ENCODE data around the gene BRCC3. TPM values are rescaled to one million over a fixed set of nuclear protein-coding genes. Genes with fewer than 3 reads are reported as not detected.

Gene BRCC3
- total RNA-seq, 2 experiments from 2014 or later = 12.6 to 12.8 TPM

DNA sequence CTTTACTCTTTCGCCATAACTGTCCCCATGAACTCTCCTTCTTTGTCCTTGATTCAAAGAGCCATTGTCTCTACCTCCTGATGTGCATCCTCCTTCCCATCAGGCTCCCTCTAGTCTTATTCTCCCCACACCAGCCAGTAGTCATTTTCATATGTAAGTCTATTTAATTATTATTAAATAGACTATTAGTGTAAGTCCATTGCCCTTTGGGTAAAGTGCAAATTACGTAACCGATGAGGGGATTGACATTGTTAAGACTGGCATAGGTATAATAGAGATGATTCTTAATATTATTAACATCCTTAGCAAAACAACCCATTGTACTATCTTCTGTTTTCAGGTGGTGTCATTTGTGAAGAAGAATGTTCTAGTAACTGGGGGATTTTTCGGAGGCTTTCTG lies 17.1 kb upstream of the BRCC3 start:
- DNase-seq = no peak
- H3K4me3 Mint-ChIP-seq = no peak overlapping the region
- H3K9me3 Mint-ChIP-seq = no peaks in the 10 kb centered on the region
- Histone ChIP-seq H3K9me3 (ENCODE audit: control insufficient read depth in 1 of 2, insufficient read depth in 1 of 2, low read length in 2 of 2) (no peaks in the 10 kb centered on the region), H3K27me3 (ENCODE audit: control insufficient read depth in 1 of 2, insufficient read depth in 2 of 2, low read length in 2 of 2) (no peaks in the 10 kb centered on the region), H3K4me1 (ENCODE audit: insufficient read depth, low read length) (peaks cover 14% of the 10 kb centered on the region), H3K4me3 (ENCODE audit: low read length) (no peak overlapping the region), H3K27ac (ENCODE audit: low read depth in 1 of 2, low read length in 2 of 2) (no peak overlapping the region), H3K36me3 (ENCODE audit: insufficient read depth, low read length) (peaks cover 17% of the 10 kb centered on the region)
- TF ChIP-seq, protein P1, sequence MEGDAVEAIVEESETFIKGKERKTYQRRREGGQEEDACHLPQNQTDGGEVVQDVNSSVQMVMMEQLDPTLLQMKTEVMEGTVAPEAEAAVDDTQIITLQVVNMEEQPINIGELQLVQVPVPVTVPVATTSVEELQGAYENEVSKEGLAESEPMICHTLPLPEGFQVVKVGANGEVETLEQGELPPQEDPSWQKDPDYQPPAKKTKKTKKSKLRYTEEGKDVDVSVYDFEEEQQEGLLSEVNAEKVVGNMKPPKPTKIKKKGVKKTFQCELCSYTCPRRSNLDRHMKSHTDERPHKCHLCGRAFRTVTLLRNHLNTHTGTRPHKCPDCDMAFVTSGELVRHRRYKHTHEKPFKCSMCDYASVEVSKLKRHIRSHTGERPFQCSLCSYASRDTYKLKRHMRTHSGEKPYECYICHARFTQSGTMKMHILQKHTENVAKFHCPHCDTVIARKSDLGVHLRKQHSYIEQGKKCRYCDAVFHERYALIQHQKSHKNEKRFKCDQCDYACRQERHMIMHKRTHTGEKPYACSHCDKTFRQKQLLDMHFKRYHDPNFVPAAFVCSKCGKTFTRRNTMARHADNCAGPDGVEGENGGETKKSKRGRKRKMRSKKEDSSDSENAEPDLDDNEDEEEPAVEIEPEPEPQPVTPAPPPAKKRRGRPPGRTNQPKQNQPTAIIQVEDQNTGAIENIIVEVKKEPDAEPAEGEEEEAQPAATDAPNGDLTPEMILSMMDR (IDR thresholded peaks at IDR 0.05) = no peak
- H3K4me1 Mint-ChIP-seq (ENCODE audit: low read depth) = peaks cover 41% of the 10 kb centered on the region
- intact Hi-C loops (cut with DNase I, micrococcal nuclease) = no loop called here
- H3K36me3 Mint-ChIP-seq (ENCODE audit: low read depth) = peaks cover 41% of the 10 kb centered on the region
- ChIA-PET POLR2A (no interaction called here), CTCF (no interaction called here)
- no peak overlapping the region for H3K27ac Mint-ChIP-seq
- no peak for ATAC-seq (ENCODE audit: poor library complexity)
- H3K27me3 Mint-ChIP-seq = no peaks in the 10 kb centered on the region

DNA sequence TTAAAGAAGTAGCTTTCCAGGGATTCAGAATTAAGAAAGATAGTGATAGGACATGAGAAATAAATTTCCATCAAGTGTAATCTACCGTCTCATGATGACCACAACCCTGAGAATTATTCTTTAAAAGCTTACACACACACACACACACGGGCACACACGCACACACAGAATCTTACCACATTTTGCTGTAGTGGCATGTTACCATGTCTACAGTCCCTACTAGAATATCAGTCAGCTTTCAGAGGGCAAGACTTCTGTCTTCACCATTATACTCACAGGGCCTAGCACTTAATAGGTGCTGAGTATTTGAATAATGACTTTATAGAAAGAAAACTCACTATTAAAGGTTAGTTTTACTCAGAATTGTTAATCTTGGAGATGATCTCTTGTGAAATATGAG lies 15.8 kb upstream of the BRCC3 start:
- no peak overlapping the region for H3K27ac ChIP-seq (ENCODE audit: low read depth in 1 of 2, low read length in 2 of 2)
- no peak overlapping the region for H3K4me3 Mint-ChIP-seq
- DNase-seq = no peak
- peaks cover 39% of the 10 kb centered on the region for H3K36me3 Mint-ChIP-seq (ENCODE audit: low read depth)
- no peak for ATAC-seq (ENCODE audit: poor library complexity)
- H3K27me3 ChIP-seq (ENCODE audit: control insufficient read depth in 1 of 2, insufficient read depth in 2 of 2, low read length in 2 of 2) = no peaks in the 10 kb centered on the region
- peaks cover 21% of the 10 kb centered on the region for H3K36me3 ChIP-seq (ENCODE audit: insufficient read depth, low read length)
- H3K9me3 Mint-ChIP-seq = no peaks in the 10 kb centered on the region
- H3K4me1 Mint-ChIP-seq (ENCODE audit: low read depth) = peaks cover 28% of the 10 kb centered on the region
- peaks cover 14% of the 10 kb centered on the region for H3K4me1 ChIP-seq (ENCODE audit: insufficient read depth, low read length)
- no peak overlapping the region for H3K4me3 ChIP-seq (ENCODE audit: low read length)
- TF ChIP-seq, protein P1 (IDR thresholded peaks at IDR 0.05) = no peak
- no peaks in the 10 kb centered on the region for H3K27me3 Mint-ChIP-seq
- intact Hi-C loops (cut with DNase I, micrococcal nuclease) = loop anchor here in 1 of 2 experiments (5.0 kb wide), 1 partner anchor 33 kb away; the partner anchor contains the start of gene F8
- POLR2A ChIA-PET = no interaction called here
- H3K27ac Mint-ChIP-seq = no peak overlapping the region
- no peaks in the 10 kb centered on the region for H3K9me3 ChIP-seq (ENCODE audit: control insufficient read depth in 1 of 2, insufficient read depth in 1 of 2, low read length in 2 of 2)
- CTCF ChIA-PET = no interaction called here

DNA sequence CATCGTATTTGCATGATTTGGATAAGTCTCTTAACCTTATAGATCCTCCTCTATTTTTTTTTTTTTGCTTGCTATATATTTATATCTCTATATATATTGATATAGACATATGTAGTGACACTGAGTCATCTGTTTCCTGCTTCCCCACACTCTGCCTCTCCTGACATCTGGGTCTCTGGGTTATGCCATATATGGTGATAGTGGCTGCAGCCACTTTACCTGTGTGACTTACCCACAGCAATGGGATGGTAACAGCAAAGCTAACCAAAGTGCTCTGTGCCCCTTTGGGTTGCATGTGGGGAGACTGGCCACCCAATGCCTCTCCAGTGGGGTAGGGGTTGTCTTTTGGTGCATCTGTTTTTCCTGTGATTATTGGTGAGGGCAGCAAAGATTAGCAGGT lies 14.8 kb upstream of the BRCC3 start:
- ChIA-PET CTCF (interaction anchor here (0.9 kb wide), 1 partner anchor 77 kb away, joined by 5 read pairs; no protein-coding TSS in a partner anchor), POLR2A (interaction anchor here (1.1 to 1.2 kb wide), 2 partner anchors 13 to 30 kb away, joined by 4 to 5 read pairs; partner anchors contain the start of gene FUNDC2)
- Mint-ChIP-seq H3K4me1 (ENCODE audit: low read depth) (peaks cover 19% of the 10 kb centered on the region), H3K27me3 (no peaks in the 10 kb centered on the region), H3K27ac (peak overlapping the region; percentile 61), H3K4me3 (peak overlapping the region; percentile 36), H3K9me3 (no peaks in the 10 kb centered on the region), H3K36me3 (ENCODE audit: low read depth) (peaks cover 34% of the 10 kb centered on the region)
- TF ChIP-seq, protein P1 (IDR thresholded peaks at IDR 0.05) = no peak
- no peak overlapping the region for H3K4me3 ChIP-seq (ENCODE audit: low read length)
- H3K9me3 ChIP-seq (ENCODE audit: control insufficient read depth in 1 of 2, insufficient read depth in 1 of 2, low read length in 2 of 2) = no peaks in the 10 kb centered on the region
- intact Hi-C loops (cut with DNase I, micrococcal nuclease) = loop anchor here in 1 of 2 experiments (5.0 kb wide), 1 partner anchor 34 kb away; the partner anchor contains the start of gene F8
- H3K27ac ChIP-seq (ENCODE audit: low read depth in 1 of 2, low read length in 2 of 2) = no peak overlapping the region
- H3K4me1 ChIP-seq (ENCODE audit: insufficient read depth, low read length) = peaks cover 14% of the 10 kb centered on the region
- DNase-seq = peak in 4 of 14 experiments; percentile 11 to 36 (median 30)
- peak; percentile 52 for ATAC-seq (ENCODE audit: poor library complexity)
- H3K36me3 ChIP-seq (ENCODE audit: insufficient read depth, low read length) = peaks cover 21% of the 10 kb centered on the region
- H3K27me3 ChIP-seq (ENCODE audit: control insufficient read depth in 1 of 2, insufficient read depth in 2 of 2, low read length in 2 of 2) = no peaks in the 10 kb centered on the region
